Stimulated activated CD8-positive, alpha-beta memory T cell treated with anti-CD3 and anti-CD28 coated beads, Interleukin-4, amount 100 ng/mL, for 24 hours (primary cell): ENCODE measurements around the gene CENATAC.
"Not testable (repeated sequence)": the region's sequence is repeated elsewhere in the genome, so short reads cannot be mapped to it uniquely, and the experiment has no call there.

Experiments
- DNase-seq: peaks from one replicate; pipeline ENCODE4 v3.0.0-alpha.2; 2020; ENCODE audit warnings: low read depth

The CENATAC gene

GRCh38 chr11:118997627-118998387, at the start of gene CENATAC:
Gene CENATAC (plus strand): TSS chr11:118998138. CDS start chr11:118998198, 60 bp downstream.
- DNase-seq, result peak; percentile 93

- no peak for DNase-seq
Observed at GRCh38 chr11:118953265-118953664, 44.7 kb upstream of the CENATAC start.

GRCh38 chr11:118953976-118954375, 44.0 kb upstream of the CENATAC start:
- DNase-seq, result not testable (repeated sequence)

- DNase-seq, result peak; percentile 84
Observed at GRCh38 chr11:118956094-118956846, 41.7 kb upstream of the CENATAC start, which contains the start of gene UPK2. Gene UPK2 (plus strand): TSS chr11:118956298. CDS start chr11:118956351, 53 bp downstream.

- no peak for DNase-seq
Observed at GRCh38 chr11:118956847-118957469, 41.0 kb upstream of the CENATAC start.

- no peak for DNase-seq
Observed at GRCh38 chr11:118957549-118957948, 40.4 kb upstream of the CENATAC start.

GRCh38 chr11:118957968-118958367, 40.0 kb upstream of the CENATAC start:
- no peak for DNase-seq

- DNase-seq, result no peak
Observed at GRCh38 chr11:118958577-118958976, 39.4 kb upstream of the CENATAC start.

GRCh38 chr11:118961189-118961588, 36.7 kb upstream of the CENATAC start:
- no peak for DNase-seq

- DNase-seq, result no peak
Observed at GRCh38 chr11:118961591-118961990, 36.3 kb upstream of the CENATAC start.

- not testable (repeated sequence) for DNase-seq
Observed at GRCh38 chr11:118969508-118969907, 28.4 kb upstream of the CENATAC start.

GRCh38 chr11:118971646-118972045, 26.3 kb upstream of the CENATAC start, which contains the start of gene FOXR1:
Gene FOXR1 (plus strand): TSS chr11:118971761. CDS start chr11:118971932, 171 bp downstream.
- DNase-seq, result no peak

- DNase-seq, result no peak
Observed at GRCh38 chr11:118973985-118974384, 24.0 kb upstream of the CENATAC start.

GRCh38 chr11:118975771-118976709, 21.9 kb upstream of the CENATAC start:
- DNase-seq, result no peak

GRCh38 chr11:118979434-118979833, 18.5 kb upstream of the CENATAC start:
- DNase-seq, result no peak

GRCh38 chr11:118980191-118980881, 17.6 kb upstream of the CENATAC start:
- DNase-seq, result no peak

GRCh38 chr11:118984337-118984736, 13.6 kb upstream of the CENATAC start:
- not testable (repeated sequence) for DNase-seq

- no peak for DNase-seq
Observed at GRCh38 chr11:118984825-118985224, 13.1 kb upstream of the CENATAC start.

- DNase-seq, result no peak
Observed at GRCh38 chr11:118988280-118988679, 9.7 kb upstream of the CENATAC start.

- DNase-seq, result not testable (repeated sequence)
Observed at GRCh38 chr11:118991486-118992038, 6.4 kb upstream of the CENATAC start.
